OCI-LY3 (cell line): Measurements from ENCODE around the gene FOXM1.

ENCODE experiments used
- CTCF ChIP-seq: fragments of 200-600, 300-600 bp; sonication (generic); IDR thresholded peaks from 2 replicates; pipeline ENCODE4 v1.5.1; 2014; ENCODE audit warnings: antibody characterized with exemption, low read length, low read depth
- EZH2phosphoT487 ChIP-seq: fragments of 200-600 bp; shearing (Covaris generic); IDR thresholded peaks from 2 replicates; pipeline ENCODE4 v1.6.1; 2018; ENCODE audit warnings: antibody characterized with exemption, mixed run types, low read depth

GRCh38 chr12:2833810-2834209, 43.2 kb downstream of the FOXM1 start:
- TF ChIP-seq CTCF: no peak
- TF ChIP-seq EZH2phosphoT487: no peak
